Left cardiac atrium (tissue), 4 donors: ENCODE data around the gene SDF4. TPM values are rescaled to one million over a fixed set of nuclear protein-coding genes. Genes with fewer than 3 reads are reported as not detected.
A peak's percentile ranks its signal among the peaks of the same experiment; 100 is the strongest.

Experiments used
- ATAC-seq, 2 donors: fragments of 200-7000 bp; cut with Tn5 transposase; one replicate each; pipeline ENCODE4 v1.9.1; 2020; ENCODE audit warnings: mild to moderate bottlenecking in 2 of 2, moderate library complexity in 2 of 2
- DNase-seq: peaks from one replicate; pipeline ENCODE4 v3.0.0-alpha.2; 2020
- intact Hi-C, 2 donors: fragments of 100-400 bp; cut with DNase I; formaldehyde crosslinking; loops; one replicate each; pipeline versions ENCODE4 v1.14.1 to v1.15.1; 2022 to 2023
- total RNA-seq, 2 donors: library from RNA; stranded (reverse); fragmentation: NEBNext Ultra II Directional; extraction: Animal tissue kit (Norgen Biotek cat#: 25700); gene quantifications; one replicate each; pipeline ENCODE4 v1.2.1, GENCODE V29; 2021
- donor health status: DM: no; HTN: yes; CAD: no.
- donor health status: DM: no; HTN: yes; CAD: no; lungs with severe emphysema.
- donor health status: DM: yes; HTN: yes; CAD: no.
- donor health status: Dilated cardiomyopathy.

Gene SDF4
- total RNA-seq, 2 donors from 2014 or later, result 132 to 173 TPM

- DNase-seq, result no peak
- ATAC-seq, result no peak
- intact Hi-C loops, result loop anchor here in 1 of 2 donors (5.0 kb wide), 1 partner anchor 117 kb away; the partner anchor contains the start of gene C1orf159
These were observed 2.5 kb upstream of the SDF4 start for GRCh38 chr1:1234180-1234808.

GRCh38 chr1:1233567-1233892 is 1.7 kb upstream of the SDF4 start:
- intact Hi-C loops, result loop anchor here in 1 of 2 donors (5.0 kb wide), 1 partner anchor 116 kb away; the partner anchor contains the start of gene C1orf159
- DNase-seq (no peak), ATAC-seq (no peak)

GRCh38 chr1:1232796-1233566 is 1.2 kb upstream of the SDF4 start:
- DNase-seq (no peak), ATAC-seq (no peak)
- intact Hi-C loops, result loop anchor here in 1 of 2 donors (5.0 kb wide), 1 partner anchor 116 kb away; the partner anchor contains the start of gene C1orf159

- DNase-seq (no peak), ATAC-seq (no peak)
- intact Hi-C loops, result loop anchor here in 1 of 2 donors (5.0 kb wide), 1 partner anchor 115 kb away; the partner anchor contains the start of gene C1orf159
These were observed 501 bp upstream of the SDF4 start, which contains the start of gene B3GALT6 for GRCh38 chr1:1232208-1232795. B3GALT6 (plus strand) TSS chr1:1232237; CDS start chr1:1232279, 42 bp downstream.

GRCh38 chr1:1230656-1231399 is 973 bp downstream of the SDF4 start:
- no peak for DNase-seq
- intact Hi-C loops, result loop anchor here in 1 of 2 donors (5.0 kb wide), 1 partner anchor 114 kb away; the partner anchor contains the start of gene C1orf159
- ATAC-seq, result peak; percentile 1 to 2

DNA sequence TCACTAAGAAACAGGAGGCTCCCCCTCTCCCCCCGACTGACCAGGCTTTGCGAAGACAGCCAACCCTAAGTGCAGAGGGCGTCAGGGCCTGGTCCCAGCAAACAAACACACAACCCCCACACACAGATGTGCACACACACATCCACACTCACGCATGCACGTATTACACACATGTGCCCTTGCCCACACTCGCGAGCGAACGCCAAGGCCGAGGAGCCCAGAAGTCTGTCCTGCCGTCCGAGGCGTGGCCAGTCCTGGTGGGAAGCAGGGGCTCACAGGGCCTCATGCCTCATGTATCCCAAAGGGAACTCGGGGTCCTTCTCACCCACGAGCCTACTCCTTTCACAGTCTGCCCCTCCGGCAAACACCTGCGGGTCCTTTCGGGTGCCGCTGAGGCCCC is 2.0 kb downstream of the SDF4 start:
- intact Hi-C loops, result loop anchor here in 1 of 2 donors (5.0 kb wide), 1 partner anchor 112 kb away; the partner anchor contains the start of gene C1orf159
- no peak for DNase-seq
- no peak for ATAC-seq

DNA sequence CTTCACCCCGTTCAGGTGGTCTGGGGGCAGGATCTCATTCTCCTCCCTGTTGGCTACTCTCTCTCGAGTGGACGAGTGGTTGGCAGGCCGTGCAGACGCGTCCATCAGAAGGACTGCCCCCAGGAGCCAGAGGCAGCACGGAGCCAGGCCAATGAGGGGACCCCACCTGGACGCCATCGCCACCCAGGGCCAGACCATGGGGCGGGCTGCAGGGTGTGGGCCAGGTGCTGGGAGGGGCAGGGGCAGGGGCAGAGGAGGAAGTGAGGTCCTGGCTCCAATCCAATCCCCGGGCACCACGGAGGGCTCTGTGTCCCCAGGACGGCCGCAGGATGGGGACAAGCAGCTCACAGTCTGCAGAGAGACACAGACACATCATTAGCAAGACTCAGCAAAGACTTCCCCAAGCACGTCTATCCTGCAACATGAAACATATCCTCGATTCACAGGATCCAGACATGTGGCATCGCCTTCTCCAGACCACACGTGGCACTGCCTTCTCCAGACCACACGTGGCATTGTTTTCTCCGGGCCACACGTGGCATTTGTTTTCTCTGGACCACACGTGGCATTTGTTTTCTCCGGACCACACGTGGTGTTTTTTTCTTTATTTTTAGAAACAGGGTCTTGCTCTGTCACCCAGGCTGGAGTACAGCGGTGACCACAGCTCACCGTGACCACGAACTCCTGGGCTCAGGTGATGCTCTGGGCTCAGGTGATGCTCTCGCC is 3.0 kb downstream of the SDF4 start:
- DNase-seq (no peak), ATAC-seq (no peak)
- intact Hi-C loops, result no loop called here

DNA sequence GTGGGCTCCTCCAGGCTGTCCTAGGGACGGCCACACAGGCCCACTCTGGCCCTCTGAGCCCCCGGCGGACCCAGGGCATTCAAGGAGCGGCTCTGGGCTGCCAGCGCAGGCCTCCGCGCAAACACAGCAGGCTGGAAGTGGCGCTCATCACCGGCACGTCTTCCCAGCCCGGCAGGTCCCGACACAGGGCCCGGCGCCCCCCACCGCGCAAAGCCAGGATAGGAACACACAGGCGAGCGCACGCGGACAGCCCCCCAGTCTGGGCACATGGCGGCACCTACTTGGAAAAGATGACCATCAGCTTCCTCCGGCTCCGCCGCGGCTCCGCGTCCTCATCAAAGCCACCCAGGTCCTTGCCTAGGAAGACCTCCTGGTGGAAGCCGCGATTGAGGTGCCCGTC is 3.6 kb downstream of the SDF4 start:
- ATAC-seq (no peak), DNase-seq (no peak)
- intact Hi-C loops, result no loop called here

GRCh38 chr1:1227386-1227785 is 4.4 kb downstream of the SDF4 start:
- DNase-seq (no peak), ATAC-seq (no peak)
- intact Hi-C loops, result no loop called here

DNA sequence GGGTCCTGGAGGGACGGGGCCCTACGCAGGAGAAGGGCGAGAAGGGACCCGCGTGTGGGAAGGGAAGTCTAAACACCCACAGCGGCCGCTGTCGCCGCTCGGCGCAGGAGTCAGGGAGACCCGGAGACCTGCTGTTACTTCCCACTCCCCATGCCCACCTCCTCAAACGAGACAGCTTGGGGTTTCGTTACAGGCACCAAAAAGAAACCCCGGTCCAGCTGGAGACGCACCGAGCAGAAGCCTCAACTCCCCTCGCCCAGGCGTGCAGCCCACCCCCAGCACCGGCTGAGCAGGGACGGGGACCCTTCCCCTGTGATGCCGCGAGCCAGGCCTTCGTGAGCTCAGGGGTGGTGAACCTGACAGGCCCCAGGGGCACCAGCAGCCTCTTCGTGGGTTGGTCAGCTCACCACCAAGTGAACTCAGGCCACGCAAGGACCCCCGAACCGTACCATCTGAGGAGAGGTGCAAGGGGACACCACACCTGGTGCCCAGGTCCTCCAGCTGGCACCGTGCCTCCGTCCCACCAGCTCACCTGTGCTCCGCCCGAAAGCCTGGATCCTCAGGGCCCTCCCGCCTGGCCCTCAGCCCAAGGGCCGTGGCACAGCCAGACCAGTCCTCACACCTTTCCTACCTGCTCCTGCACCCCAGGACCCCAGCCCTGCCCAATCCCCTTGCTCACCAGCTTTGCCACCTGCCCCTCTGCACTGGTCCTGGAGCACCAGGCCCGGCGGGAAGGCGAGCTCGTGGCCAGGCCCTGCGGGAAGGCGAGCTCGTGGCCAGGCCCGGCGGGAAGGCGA is 5.0 kb downstream of the SDF4 start:
- intact Hi-C loops, result no loop called here
- ATAC-seq, result no peak
- no peak for DNase-seq

DNA sequence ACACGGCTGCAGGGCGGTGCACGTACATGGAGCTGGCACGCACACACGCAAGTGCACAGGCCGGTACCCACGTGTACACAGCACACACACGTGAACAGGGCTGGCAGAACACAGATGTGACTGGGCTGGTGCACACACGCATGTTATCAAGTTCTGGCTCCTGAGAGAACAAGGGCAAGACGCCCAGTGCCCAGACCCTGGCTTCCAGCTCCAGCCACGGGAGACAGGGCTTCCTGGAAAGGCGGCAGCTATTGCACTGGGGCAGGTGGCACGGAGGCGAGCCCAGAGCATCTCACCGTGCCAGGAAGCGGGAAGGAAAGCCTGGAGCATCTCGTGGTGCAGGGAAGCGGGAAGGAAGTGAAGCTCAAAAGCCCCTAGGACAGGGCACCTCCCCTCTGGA is 5.9 kb downstream of the SDF4 start:
- DNase-seq, result no peak
- ATAC-seq, result peak in 1 of 2 donors; percentile 42
- intact Hi-C loops, result no loop called here

DNA sequence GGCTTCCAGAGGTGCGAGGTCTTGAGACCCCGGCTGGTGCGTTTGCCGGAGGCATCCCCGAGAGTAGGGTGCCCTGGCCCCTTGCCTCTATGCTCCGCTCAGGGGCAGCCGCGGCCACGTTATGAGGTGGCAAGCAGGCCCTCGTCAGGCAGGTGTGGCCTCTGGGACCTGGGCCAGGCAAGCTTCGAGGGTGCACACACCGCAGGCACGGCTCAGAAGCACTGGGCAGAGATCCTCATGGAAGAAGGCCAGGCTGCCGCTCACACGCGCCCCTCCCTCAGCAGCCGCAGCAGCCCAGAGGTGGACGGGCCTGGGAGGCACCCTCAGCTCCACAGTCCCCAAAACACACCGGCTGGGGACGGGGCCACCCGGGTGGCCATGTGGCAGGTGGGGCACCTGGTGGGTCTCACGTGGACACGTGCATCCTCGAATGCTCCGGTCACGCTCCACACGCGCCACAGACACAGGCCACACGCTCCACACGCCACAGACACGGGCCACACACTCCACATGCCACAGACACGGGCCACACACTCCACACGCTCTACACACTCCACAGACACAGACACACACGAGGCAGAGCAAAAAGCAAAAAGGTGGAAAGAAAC is 6.5 kb downstream of the SDF4 start:
- intact Hi-C loops, result no loop called here
- no peak for DNase-seq
- peak in 1 of 2 donors; percentile 18 for ATAC-seq

DNA sequence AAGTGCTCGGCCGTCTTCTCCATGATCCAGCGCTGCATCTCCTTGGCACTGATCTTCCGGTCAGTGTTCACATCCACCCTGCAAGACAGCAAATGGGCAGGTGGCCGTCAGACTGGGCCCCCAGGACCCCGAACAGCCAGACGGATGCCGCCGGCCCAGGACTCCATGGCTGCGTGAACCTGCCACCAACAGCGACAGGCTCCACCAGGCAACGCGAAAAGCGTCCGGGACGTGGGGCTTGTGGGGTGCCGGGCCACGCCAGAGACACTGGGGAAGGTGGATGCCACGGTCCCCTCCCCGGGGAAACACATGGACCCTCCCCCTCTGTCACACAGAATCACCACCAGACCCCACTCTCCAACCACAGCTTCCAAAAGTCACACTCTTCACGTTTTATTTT is 7.9 kb downstream of the SDF4 start:
- intact Hi-C loops, result no loop called here
- ATAC-seq, result no peak

DNA sequence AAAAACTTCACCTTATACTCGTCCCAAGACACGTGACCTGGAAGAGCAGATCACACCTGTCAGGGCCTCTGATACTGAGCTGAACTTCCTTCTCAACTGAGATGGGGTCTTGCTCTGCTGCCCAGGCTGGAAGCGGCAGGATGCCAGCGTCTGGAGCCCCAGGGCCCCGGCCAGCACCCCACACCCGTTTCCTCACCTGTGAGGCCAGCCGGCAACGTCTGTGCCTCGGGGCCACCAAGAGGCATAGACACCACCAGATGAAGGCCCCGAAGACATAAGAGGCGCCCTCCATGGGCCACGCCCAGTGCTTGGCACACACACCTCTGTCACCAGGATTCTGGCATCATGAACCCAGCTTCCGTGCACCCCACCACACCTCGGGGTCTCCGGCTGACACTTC is 8.5 kb downstream of the SDF4 start:
- no peak for ATAC-seq
- no peak for DNase-seq
- intact Hi-C loops, result no loop called here

More for the DNA sequence above, 7.9 kb downstream of the SDF4 start:
- DNase-seq, result no peak

DNA sequence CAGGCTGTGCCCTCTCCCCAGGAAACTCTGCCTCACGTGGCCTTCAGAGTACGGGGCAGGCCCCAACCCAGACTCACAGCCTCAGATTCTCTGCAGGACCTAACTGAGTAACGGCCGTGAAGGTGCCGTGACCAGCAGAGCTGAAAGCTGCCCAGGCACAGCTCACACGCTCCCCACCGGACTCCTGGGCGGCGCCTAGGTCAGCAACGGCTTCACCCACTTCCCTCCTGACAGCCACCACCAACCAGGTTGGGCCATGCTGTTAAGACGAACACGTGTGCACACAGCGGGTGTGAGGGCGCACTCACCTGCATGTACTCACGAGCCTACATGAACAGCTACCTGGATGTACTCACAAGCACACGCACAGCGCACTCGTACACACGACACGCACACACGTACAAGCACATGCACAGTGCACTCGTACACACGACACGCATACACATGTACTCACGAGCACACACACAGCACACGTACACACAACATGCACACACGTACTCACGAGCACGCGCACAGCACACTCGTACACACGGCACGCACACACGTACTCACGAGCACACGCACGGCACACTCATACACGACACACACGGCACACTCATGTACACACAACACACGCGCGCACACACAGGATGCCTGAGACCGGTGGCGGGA is 9.1 kb downstream of the SDF4 start:
- intact Hi-C loops, result no loop called here
- ATAC-seq, result no peak
- no peak for DNase-seq

- intact Hi-C loops, result no loop called here
- DNase-seq (no peak), ATAC-seq (peak in 1 of 2 donors; percentile 9)
These were observed 9.8 kb downstream of the SDF4 start for GRCh38 chr1:1221887-1222574.
